ENCODE results near the gene FHIT.

- no peak for TF ChIP-seq CTCF (IDR thresholded peaks at IDR 0.05; ENCODE audit: poor library complexity)
- no peak for TF ChIP-seq EZH2 (IDR thresholded peaks at IDR 0.05; ENCODE audit: borderline replicate concordance)
Measured at GRCh38 chr3:60803216-60804173, 447.8 kb downstream of the FHIT start.

All from hepatocyte (in vitro differentiated cells).